ENCODE data around the gene SEMA6A.

- TF ChIP-seq CTCF (IDR thresholded peaks at IDR 0.05) (no peak), POLR2A (IDR thresholded peaks at IDR 0.05) (no peak)
Measured at GRCh38 chr5:116600876-116601275, 26.3 kb upstream of the SEMA6A start.
